WTC11 (cell line): ENCODE data around the gene TRIM45.

ENCODE experiments used
- CTCF ChIP-seq: fragments of 200-600 bp; IDR thresholded peaks from 2 replicates; pipeline ENCODE4 v1.8.0; 2022; ENCODE audit warnings: antibody characterized with exemption
- FOXP4 ChIP-seq: sonication (generic); formaldehyde crosslinking; IDR thresholded peaks from 2 replicates; pipeline ENCODE4 v1.8.0; 2022; ENCODE audit warnings: mild to moderate bottlenecking, missing genetic modification reagents
- JUN ChIP-seq: sonication (generic); formaldehyde crosslinking; IDR thresholded peaks from 2 replicates; pipeline ENCODE4 v1.8.0; 2023; ENCODE audit warnings: mild to moderate bottlenecking, missing genetic modification reagents
- SMAD4 ChIP-seq: sonication (generic); formaldehyde crosslinking; IDR thresholded peaks from 2 replicates; pipeline ENCODE4 v1.8.0; 2022; ENCODE audit warnings: mild to moderate bottlenecking, missing genetic modification reagents
- STAT6 ChIP-seq: sonication (generic); formaldehyde crosslinking; conservative IDR thresholded peaks from 2 replicates; pipeline ENCODE4 v1.8.1; 2023; ENCODE audit warnings: mild to moderate bottlenecking, low read depth, missing genetic modification reagents, moderate library complexity

GRCh38 chr1:117066367-117066766, 55.2 kb downstream of the TRIM45 start:
- TF ChIP-seq JUN (CRISPR knock-in tag), result no peak
- TF ChIP-seq CTCF, result no peak
- no peak for TF ChIP-seq STAT6
- TF ChIP-seq SMAD4 (CRISPR knock-in tag), result no peak
- TF ChIP-seq FOXP4 (CRISPR knock-in tag), result no peak
